HG02938 (cell line): Measurements from ENCODE around the gene WDR91.

Experiments
- ATAC-seq: cut with Tn5 transposase; IDR thresholded peaks from one replicate; pipeline ENCODE4 v1.9.1; 2021; ENCODE audit warnings: mild to moderate bottlenecking, moderate library complexity; ENCODE audit not compliant: unreplicated experiment

Gene WDR91

GRCh38 chr7:135211179-135211945 lies at the start of gene WDR91:
Gene WDR91, minus strand, starts transcription at chr7:135211526. Its CDS starts 24 bp downstream, at chr7:135211502.
- peak; percentile 64 for ATAC-seq

- no peak for ATAC-seq
Measured at GRCh38 chr7:135260470-135260869, 49.1 kb upstream of the WDR91 start.

- ATAC-seq = no peak
Measured at GRCh38 chr7:135259702-135260101, 48.4 kb upstream of the WDR91 start.

- no peak for ATAC-seq
Measured at GRCh38 chr7:135258585-135258984, 47.3 kb upstream of the WDR91 start.

- ATAC-seq = no peak
Measured at GRCh38 chr7:135257790-135258189, 46.5 kb upstream of the WDR91 start.

- no peak for ATAC-seq
Measured at GRCh38 chr7:135253851-135254771, 42.8 kb upstream of the WDR91 start.

- ATAC-seq = no peak
Measured at GRCh38 chr7:135251496-135252391, 40.4 kb upstream of the WDR91 start.

GRCh38 chr7:135248546-135248945 lies 37.2 kb upstream of the WDR91 start:
- ATAC-seq = no peak

- no peak for ATAC-seq
Measured at GRCh38 chr7:135247746-135248471, 36.6 kb upstream of the WDR91 start.

GRCh38 chr7:135246191-135246825 lies 35.0 kb upstream of the WDR91 start:
- ATAC-seq = no peak

GRCh38 chr7:135245226-135246190 lies 34.2 kb upstream of the WDR91 start:
- ATAC-seq = no peak

- ATAC-seq = no peak
Measured at GRCh38 chr7:135242096-135242684, 30.9 kb upstream of the WDR91 start.

- no peak for ATAC-seq
Measured at GRCh38 chr7:135240441-135240840, 29.1 kb upstream of the WDR91 start.

GRCh38 chr7:135239263-135239662 lies 27.9 kb upstream of the WDR91 start:
- ATAC-seq = no peak

- no peak for ATAC-seq
Measured at GRCh38 chr7:135238112-135238744, 26.9 kb upstream of the WDR91 start.

- ATAC-seq = peak; percentile 74
Measured at GRCh38 chr7:135236727-135237126, 25.4 kb upstream of the WDR91 start.

- no peak for ATAC-seq
Measured at GRCh38 chr7:135235841-135236240, 24.5 kb upstream of the WDR91 start.

- no peak for ATAC-seq
Measured at GRCh38 chr7:135234727-135235126, 23.4 kb upstream of the WDR91 start.
